HepG2 (cell line): ENCODE results near the gene FRMD6. TPM values are rescaled to one million over a fixed set of nuclear protein-coding genes. Genes with fewer than 3 reads are reported as not detected.
A peak's percentile ranks its signal among the peaks of the same experiment; 100 is the strongest.

Experiments used
- ATAC-seq: fragments of 200-7000 bp; cut with Tn5 transposase; 3 replicates; pipeline ENCODE4 v1.9.1; 2020; ENCODE audit warnings: mild to moderate bottlenecking, moderate library complexity
- BruUV-seq: library from RNA; stranded (reverse); fragments of 400-500 nt; replicated peaks from 2 replicates; lab custom pipeline; 2021; lab: Mats Ljungman, UMichigan
- CTCF ChIA-PET: fragments of 300-600 bp; formaldehyde crosslinking; extraction: SDS; loops from one replicate; lab custom pipeline; 2021; ENCODE audit warnings: low total read pairs, inconsistent platforms, low intra/inter-chr PET ratio; lab: Yijun Ruan, JAX
- POLR2A ChIA-PET: fragments of 350-600 bp; sonication (Branson Sonifier 250); formaldehyde crosslinking; loops from one replicate; lab custom pipeline; 2020; ENCODE audit warnings: antibody characterized with exemption, inconsistent platforms; lab: Yijun Ruan, JAX
- DNase-seq: peaks from one replicate; pipeline ENCODE4 v3.0.0-alpha.2; 2015; ENCODE audit warnings: low spot score
- FAIRE-seq: peaks from 3 replicates; lab custom pipeline; 2011; peaks lifted over from hg19 to GRCh38; lab: Jason Lieb, UNC
- H2AFZ ChIP-seq: one replicate; pipeline ENCODE4 v1.6.1; 2011; ENCODE audit warnings: low read length, inconsistent platforms
- H3K27ac ChIP-seq: fragments of 300-600 bp; 3 replicates; pipeline ENCODE4 v1.8.0; 2011; ENCODE audit warnings: mixed run types, mild to moderate bottlenecking, mixed read lengths, low read length, inconsistent platforms; ENCODE audit not compliant: insufficient read depth; ENCODE audit errors: extremely low read length
- H3K27me3 ChIP-seq, 2 experiments: fragments of 200-600 bp in 1 of 2; 2 replicates in 1 of 2; 3 replicates in 1 of 2; pipeline versions ENCODE4 v1.6.0 to v1.8.0; 2011; ENCODE audit warnings: low read length in 2 of 2, mild to moderate bottlenecking in 2 of 2, moderate library complexity in 2 of 2, inconsistent platforms in 1 of 2; ENCODE audit not compliant: insufficient read depth in 2 of 2, control insufficient read depth in 1 of 2
- H3K36me3 ChIP-seq, 2 experiments: fragments of 200-600 bp in 1 of 2; replicated peaks in 1 of 2; 2 replicates in 1 of 2; 3 replicates in 1 of 2; pipeline versions ENCODE4 v1.5.1 to v1.8.0; 2011; ENCODE audit warnings: low read length in 2 of 2, inconsistent platforms in 1 of 2; ENCODE audit not compliant: insufficient read depth in 2 of 2, control insufficient read depth in 1 of 2
- H3K4me1 ChIP-seq: 2 replicates; pipeline ENCODE4 v1.5.1; 2012; ENCODE audit warnings: low read length, inconsistent platforms; ENCODE audit not compliant: insufficient read depth
- H3K4me2 ChIP-seq: 2 replicates; pipeline ENCODE4 v1.6.0; 2011; ENCODE audit warnings: low read depth, low read length, inconsistent platforms
- H3K4me3 ChIP-seq, 3 experiments: fragments of 200-600 bp in 1 of 3; sonication (generic), shearing (Covaris generic) in 1 of 3; replicated peaks in 1 of 3; 2 replicates each; pipeline ENCODE4 v1.5.1; 2011 to 2016; ENCODE audit warnings: low read length in 3 of 3, inconsistent platforms in 2 of 3, low read depth in 2 of 3, mild to moderate bottlenecking in 2 of 3, control low read depth in 1 of 3, mixed read lengths in 1 of 3; ENCODE audit not compliant: insufficient read depth in 1 of 3
- H3K79me2 ChIP-seq: one replicate; pipeline ENCODE4 v1.6.1; 2011; ENCODE audit warnings: low read length, inconsistent platforms; ENCODE audit not compliant: insufficient read depth
- H3K9ac ChIP-seq: 2 replicates; pipeline ENCODE4 v1.6.0; 2011; ENCODE audit warnings: mild to moderate bottlenecking, low read depth, low read length, inconsistent platforms; ENCODE audit not compliant: insufficient read depth
- H3K9me3 ChIP-seq: 2 replicates; pipeline ENCODE4 v1.5.1; 2012; ENCODE audit warnings: mild to moderate bottlenecking, low read length
- H4K20me1 ChIP-seq: 2 replicates; pipeline ENCODE4 v1.6.0; 2011; ENCODE audit warnings: inconsistent platforms, mild to moderate bottlenecking, low read length, moderate library complexity; ENCODE audit not compliant: insufficient read depth
- ESRRA ChIP-seq: sonication (generic); formaldehyde crosslinking; IDR thresholded peaks from 2 replicates; pipeline ENCODE4 v1.5.1; 2020; ENCODE audit warnings: mild to moderate bottlenecking, low read depth, missing genetic modification reagents
- FOXO1 ChIP-seq: sonication (generic); formaldehyde crosslinking; IDR thresholded peaks from 2 replicates; pipeline ENCODE4 v1.4.0; 2020; ENCODE audit warnings: missing genetic modification reagents
- GMEB1 ChIP-seq: sonication (generic); formaldehyde crosslinking; IDR thresholded peaks from 2 replicates; pipeline ENCODE4 v1.5.1; 2020; ENCODE audit warnings: missing genetic modification reagents, mild to moderate bottlenecking, borderline replicate concordance
- HMGA1 ChIP-seq: sonication (generic); formaldehyde crosslinking; conservative IDR thresholded peaks from 2 replicates; pipeline ENCODE4 v1.4.0; 2020; ENCODE audit warnings: missing genetic modification reagents
- HNF4A ChIP-seq: sonication (generic); formaldehyde crosslinking; IDR thresholded peaks from 2 replicates; pipeline ENCODE4 v1.4.0; 2020; ENCODE audit warnings: missing genetic modification reagents
- JARID2 ChIP-seq: sonication (generic); formaldehyde crosslinking; IDR thresholded peaks from 2 replicates; pipeline ENCODE4 v1.8.1; 2023; ENCODE audit warnings: missing genetic modification reagents, inconsistent platforms; ENCODE audit not compliant: insufficient replicate concordance
- MTA3 ChIP-seq: sonication (generic); formaldehyde crosslinking; IDR thresholded peaks from 2 replicates; pipeline ENCODE4 v1.4.0; 2020; ENCODE audit warnings: missing genetic modification reagents
- SNRNP70 ChIP-seq: fragments of 200-400 bp; formaldehyde crosslinking; IDR thresholded peaks from 2 replicates; pipeline ENCODE4 v1.6.1; 2017; ENCODE audit warnings: mild to moderate bottlenecking, low read depth, low read length, moderate library complexity
- SRSF4 ChIP-seq: fragments of 200-400 bp; formaldehyde crosslinking; IDR thresholded peaks from one replicate; pipeline ENCODE4 v1.6.1; 2018; ENCODE audit warnings: mild to moderate bottlenecking, low read depth, low read length, moderate library complexity; ENCODE audit not compliant: poor library complexity, severe bottlenecking
- WIZ ChIP-seq: sonication (generic); formaldehyde crosslinking; IDR thresholded peaks from 2 replicates; pipeline ENCODE4 v1.5.1; 2020; ENCODE audit warnings: mild to moderate bottlenecking, missing genetic modification reagents
- ZNF225 ChIP-seq: sonication (generic); formaldehyde crosslinking; IDR thresholded peaks from 2 replicates; pipeline ENCODE4 v1.4.0; 2020; ENCODE audit warnings: mild to moderate bottlenecking, missing genetic modification reagents
- ZNF552 ChIP-seq: sonication (generic); formaldehyde crosslinking; IDR thresholded peaks from 2 replicates; pipeline ENCODE4 v1.9.0; 2022; ENCODE audit warnings: missing genetic modification reagents, mild to moderate bottlenecking, borderline replicate concordance
- ZNF891 ChIP-seq: sonication (generic); formaldehyde crosslinking; IDR thresholded peaks from 2 replicates; pipeline ENCODE4 v1.5.0; 2020; ENCODE audit warnings: mild to moderate bottlenecking, missing genetic modification reagents
- WGBS: methylation state at CpG from one replicate; pipeline ENCODE4 v1.1.6; 2017; ENCODE audit warnings: low lambda C conversion rate; 5-methylcytosine and 5-hydroxymethylcytosine counted together
- in situ Hi-C: cut with HindIII; loops from 2 replicates; pipeline ENCODE4 v1.10.0; 2017; ENCODE audit warnings: low pct_unique_long_range_greater_than_20kb; ENCODE audit not compliant: extremely low pct_ligation_motif_present
- intact Hi-C: fragments of 100-400 bp; cut with micrococcal nuclease; formaldehyde crosslinking; loops from one replicate; pipeline ENCODE4 v1.10.0; 2022; ENCODE audit not compliant: unreplicated experiment
- polyA plus RNA-seq, 8 experiments: library from polyadenylated mRNA; depleted of rRNA in 3 of 8; stranded (reverse) in 7 of 8; unstranded in 1 of 8; fragments of >200 nt; fragmentation: Illumina TruSeq in 4 of 8; extraction: Trizol in 4 of 8; gene quantifications; 2 replicates each; pipeline versions ENCODE4 v1.2.1 to v1.2.3, GENCODE V29; 2011 to 2016; ENCODE audit warnings: low read depth in 4 of 8, missing spikeins in 1 of 8, mixed read lengths in 1 of 8; ENCODE audit not compliant: insufficient read depth in 1 of 8
- total RNA-seq, 5 experiments: library from RNA; depleted of rRNA; stranded (reverse); fragments of >200 nt; fragmentation: Illumina TruSeq; extraction: Trizol; gene quantifications; 2 replicates each; pipeline ENCODE4 v1.2.3, GENCODE V29; 2016; ENCODE audit warnings: low read depth in 1 of 5

The FRMD6 gene
- total and polyA plus RNA-seq, 2 of the 13 experiments (the other 11 are each of a cell fraction or from before 2014, with no cell fraction given) = 2.4 to 5.4 TPM

DNA sequence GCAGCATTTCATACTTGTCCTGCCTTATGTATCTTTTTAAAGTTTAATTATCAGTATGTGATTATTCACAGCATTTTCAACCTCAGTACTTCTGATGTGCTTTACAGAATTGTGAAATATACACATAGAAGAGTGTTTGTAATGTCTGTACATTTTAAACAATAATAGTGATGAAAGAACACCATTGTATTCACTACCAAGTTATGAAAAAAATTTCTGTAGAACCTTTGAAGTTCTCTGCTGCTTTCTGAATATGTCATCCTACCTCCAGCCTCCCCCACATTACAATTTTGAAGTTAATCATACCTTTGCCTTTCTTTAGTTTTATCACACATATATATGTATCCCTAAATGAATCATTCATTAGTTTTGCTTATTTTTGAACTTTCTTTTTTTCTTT is 24.8 kb downstream of the FRMD6 start (continued):
- no peak for TF ChIP-seq MTA3

- DNase-seq = no peak
- Histone ChIP-seq H3K27me3 (no peaks in the 10 kb centered on the region), H3K9me3 (no peaks in the 10 kb centered on the region), H4K20me1 (no peaks in the 10 kb centered on the region), H3K4me3 (no peak overlapping the region), H3K27ac (peak overlapping the region; percentile 50), H3K4me2 (no peak overlapping the region), H3K9ac (0 out of 2 replicates have a peak overlapping the region, but pooled peaks have one; percentile 3), H3K79me2 (no peaks in the 10 kb centered on the region), H2AFZ (no peak overlapping the region), H3K4me1 (peaks cover 61% of the 10 kb centered on the region), H3K36me3 (no peaks in the 10 kb centered on the region)
- BruUV-seq = no TSS peak
- 100% methylated on average over 1 of the region's 1 CpG for WGBS
- in situ Hi-C loops (no loop called here), intact Hi-C loops (no loop called here)
- ChIA-PET POLR2A (no interaction called here), CTCF (no interaction called here)
- ATAC-seq = no peak
- FAIRE-seq = no peak
- no peak for TF ChIP-seq FOXO1 (CRISPR knock-in tag)
- no peak for TF ChIP-seq ZNF225
- TF ChIP-seq ESRRA (CRISPR knock-in tag) = no peak
- no peak for TF ChIP-seq WIZ (CRISPR knock-in tag)
- no peak for TF ChIP-seq GMEB1
- TF ChIP-seq SNRNP70 = no peak
- no peak for TF ChIP-seq ZNF891
- TF ChIP-seq JARID2 (CRISPR knock-in tag) = no peak
- no peak for TF ChIP-seq HNF4A
- no peak for TF ChIP-seq SRSF4
- TF ChIP-seq HMGA1 (CRISPR knock-in tag) = no peak
- TF ChIP-seq ZNF552 = no peak
- TF ChIP-seq, all 625 proteins: peak for 0
These were observed 25.6 kb downstream of the FRMD6 start for GRCh38 chr14:51677266-51677665.
